ENCODE data around the gene TMEM72. TPM values are rescaled to one million over a fixed set of nuclear protein-coding genes. Genes with fewer than 3 reads are reported as not detected.

The TMEM72 gene
- total RNA-seq, 1 experiment from 2014 or later, result not detected

DNA sequence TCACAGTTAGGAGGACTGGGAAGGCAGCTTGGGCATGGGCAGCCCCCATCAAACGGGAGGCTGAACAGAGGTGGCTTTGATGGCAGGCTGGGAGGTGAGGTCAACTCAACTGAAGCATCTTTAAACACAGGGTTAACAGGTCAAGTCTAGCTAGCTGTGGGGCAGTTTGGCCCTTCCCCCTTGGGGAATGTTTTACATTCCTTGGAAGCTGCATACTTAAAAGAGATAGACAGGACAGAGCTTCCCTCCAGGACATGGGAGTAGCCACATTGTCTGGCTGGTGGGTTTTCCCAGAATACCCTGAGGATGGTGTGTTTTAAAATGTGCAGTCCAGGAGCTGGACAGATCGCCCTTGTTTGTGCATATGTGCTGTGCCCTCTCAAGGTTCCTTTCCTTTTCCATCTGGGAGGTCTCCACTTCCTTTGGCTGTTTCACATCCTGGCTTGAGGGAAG is 41.7 kb downstream of the TMEM72 start:
- Histone ChIP-seq H2BK12ac (ENCODE audit: insufficient read length, low read depth, low read length) (peak overlapping the region; percentile 84), H4K91ac (ENCODE audit: insufficient read length, low read depth, low read length) (no peak overlapping the region), H3K79me2 (ENCODE audit: insufficient read depth, low read length) (no peaks in the 10 kb centered on the region), H3K23me2 (ENCODE audit: insufficient read length, low read depth, low read length, poor library complexity, severe bottlenecking) (no peaks in the 10 kb centered on the region), H3T11ph (ENCODE audit: low read length) (no peak overlapping the region), H3K27me3 (ENCODE audit: insufficient read depth, low read length) (no peaks in the 10 kb centered on the region), H3K4me2 (ENCODE audit: insufficient read depth, insufficient read length, low read length) (no peak overlapping the region), H3K14ac (ENCODE audit: insufficient read depth, low read length) (no peak overlapping the region), H2AFZ (ENCODE audit: low read length) (no peak overlapping the region), H2BK20ac (ENCODE audit: low read depth, low read length, poor library complexity, severe bottlenecking) (no peak overlapping the region), H3K4ac (ENCODE audit: low read depth, low read length) (no peak overlapping the region), H4K20me1 (ENCODE audit: control insufficient read depth, insufficient read depth, insufficient read length) (no peaks in the 10 kb centered on the region), H3K27ac (ENCODE audit: insufficient read length, low read depth, low read length) (no peak overlapping the region), H4K8ac (replicated peaks; ENCODE audit: insufficient read length, low read depth, low read length) (no peak overlapping the region), H3K56ac (ENCODE audit: insufficient read length, low read depth, low read length) (no peak overlapping the region), H3K18ac (ENCODE audit: insufficient read length, low read depth, low read length) (no peak overlapping the region), H3K4me1 (ENCODE audit: insufficient read depth, low read length) (peaks cover 7% of the 10 kb centered on the region), H3K79me1 (ENCODE audit: insufficient read depth, low read depth, low read length, poor library complexity, severe bottlenecking) (no peaks in the 10 kb centered on the region), H2BK120ac (ENCODE audit: low read depth, low read length, poor library complexity, severe bottlenecking) (no peak overlapping the region), H3K9ac (ENCODE audit: extremely low read depth, insufficient read length, low read length) (no peak overlapping the region), H3K9me3 (ENCODE audit: control insufficient read depth, low read depth, low read length) (no peaks in the 10 kb centered on the region), H4K5ac (ENCODE audit: insufficient read length, low read depth, low read length) (no peak overlapping the region), H3K23ac (ENCODE audit: insufficient read length, low read depth, low read length) (no peak overlapping the region), H2BK15ac (ENCODE audit: low read depth, low read length) (no peak overlapping the region), H2AK5ac (ENCODE audit: insufficient read length, low read length) (no peak overlapping the region), H2BK5ac (ENCODE audit: insufficient read length, low read length) (no peak overlapping the region)
- H3K9me3 Mint-ChIP-seq, result no peaks in the 10 kb centered on the region
- peak; percentile 35 for DNase-seq
- H3K36me3 Mint-ChIP-seq (ENCODE audit: insufficient read depth in 1 of 3, low read depth in 3 of 3), result peaks cover 5 to 18% (median 9%) of the 10 kb centered on the region in 3 experiments; a peak in 6 of 7 replicates
- no peaks in the 10 kb centered on the region; the same call in 1 of the 2 replicates for H3K27me3 Mint-ChIP-seq (ENCODE audit: low read depth)
- TF ChIP-seq, protein P1, sequence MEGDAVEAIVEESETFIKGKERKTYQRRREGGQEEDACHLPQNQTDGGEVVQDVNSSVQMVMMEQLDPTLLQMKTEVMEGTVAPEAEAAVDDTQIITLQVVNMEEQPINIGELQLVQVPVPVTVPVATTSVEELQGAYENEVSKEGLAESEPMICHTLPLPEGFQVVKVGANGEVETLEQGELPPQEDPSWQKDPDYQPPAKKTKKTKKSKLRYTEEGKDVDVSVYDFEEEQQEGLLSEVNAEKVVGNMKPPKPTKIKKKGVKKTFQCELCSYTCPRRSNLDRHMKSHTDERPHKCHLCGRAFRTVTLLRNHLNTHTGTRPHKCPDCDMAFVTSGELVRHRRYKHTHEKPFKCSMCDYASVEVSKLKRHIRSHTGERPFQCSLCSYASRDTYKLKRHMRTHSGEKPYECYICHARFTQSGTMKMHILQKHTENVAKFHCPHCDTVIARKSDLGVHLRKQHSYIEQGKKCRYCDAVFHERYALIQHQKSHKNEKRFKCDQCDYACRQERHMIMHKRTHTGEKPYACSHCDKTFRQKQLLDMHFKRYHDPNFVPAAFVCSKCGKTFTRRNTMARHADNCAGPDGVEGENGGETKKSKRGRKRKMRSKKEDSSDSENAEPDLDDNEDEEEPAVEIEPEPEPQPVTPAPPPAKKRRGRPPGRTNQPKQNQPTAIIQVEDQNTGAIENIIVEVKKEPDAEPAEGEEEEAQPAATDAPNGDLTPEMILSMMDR (conservative IDR thresholded peaks at IDR 0.05), result no peak
- H3K4me1 Mint-ChIP-seq, result peaks cover 31% of the 10 kb centered on the region in 2 experiments
- no peak overlapping the region; a peak in 1 of 7 replicates for H3K27ac Mint-ChIP-seq
- WGBS (ENCODE audit: extremely low coverage, insufficient read length, low lambda C conversion rate), result no CpG with 5 or more reads among the region's 2 CpGs
- H3K4me3 Mint-ChIP-seq, result no peak overlapping the region

Data from H9 (cell line).